ENCODE data around the gene KRT84. TPM values are rescaled to one million over a fixed set of nuclear protein-coding genes. Genes with fewer than 3 reads are reported as not detected.

KRT84 gene
- total and polyA plus RNA-seq, 2 of the 4 experiments (the other 2 are of a cell fraction): not detected

GRCh38 chr12:52362118-52362726 lies 23.2 kb downstream of the KRT84 start:
- TF ChIP-seq NFE2L2 (IDR thresholded peaks at IDR 0.05; ENCODE audit: low read depth, low read length) (no peak), MAZ (IDR thresholded peaks at IDR 0.05; ENCODE audit: borderline replicate concordance, low read depth, low read length) (no peak), ELK1 (IDR thresholded peaks at IDR 0.05; ENCODE audit: borderline replicate concordance, low read depth, low read length) (no peak), FOS (IDR thresholded peaks at IDR 0.05; ENCODE audit: low read depth, low read length) (no peak), CHD1 (IDR thresholded peaks at IDR 0.05; ENCODE audit: low read depth, low read length) (no peak), SMC3 (IDR thresholded peaks at IDR 0.05; ENCODE audit: low read depth, low read length) (no peak), RFX5 (IDR thresholded peaks at IDR 0.05; ENCODE audit: low read depth, low read length) (no peak), MAFK (IDR thresholded peaks at IDR 0.05; ENCODE audit: low read depth, low read length) (no peak), RAD21 (IDR thresholded peaks at IDR 0.05; ENCODE audit: low read length) (no peak), MXI1 (IDR thresholded peaks at IDR 0.05; ENCODE audit: borderline replicate concordance, low read depth, low read length) (no peak), BHLHE40 (IDR thresholded peaks at IDR 0.05; ENCODE audit: low read depth, low read length) (no peak), CEBPB (IDR thresholded peaks at IDR 0.05; ENCODE audit: low read depth, low read length) (no peak), USF2 (IDR thresholded peaks at IDR 0.05; ENCODE audit: low read depth, low read length) (no peak)
- Histone ChIP-seq H2BK20ac (ENCODE audit: low read depth, low read length) (no peak overlapping the region), H2BK120ac (ENCODE audit: low read depth, low read length) (no peak overlapping the region), H3K14ac (replicated peaks; ENCODE audit: low read depth, low read length) (no peak overlapping the region), H3K36me3 (ENCODE audit: control insufficient read depth, insufficient read depth, low read length) (no peaks in the 10 kb centered on the region), H2AFZ (replicated peaks; ENCODE audit: low read length, poor library complexity) (no peak overlapping the region), H3K9ac (ENCODE audit: low read depth, low read length) (no peak overlapping the region), H3K9me1 (ENCODE audit: insufficient read depth, low read length) (peaks cover 3% of the 10 kb centered on the region; the same call in 1 of the 2 replicates), H2AK9ac (replicated peaks; ENCODE audit: low read depth, low read length, poor library complexity) (no peak overlapping the region), H4K20me1 (ENCODE audit: insufficient read depth, low read length) (no peaks in the 10 kb centered on the region), H3K4ac (ENCODE audit: low read depth, low read length) (no peak overlapping the region), H3K4me3 (ENCODE audit: insufficient read depth, low read depth, low read length) (no peak overlapping the region), H3K27ac (ENCODE audit: insufficient read depth, low read length) (no peak overlapping the region), H3K4me1 (ENCODE audit: control insufficient read depth, insufficient read depth, low read length) (no peaks in the 10 kb centered on the region), H2BK5ac (ENCODE audit: low read depth, low read length, poor library complexity, severe bottlenecking) (no peak overlapping the region), H3K56ac (ENCODE audit: extremely low read depth, insufficient read depth, low read length) (no peak overlapping the region), H3K79me1 (ENCODE audit: low read depth in 1 of 2, low read length in 2 of 2) (no peaks in the 10 kb centered on the region), H3K4me2 (ENCODE audit: low read depth, low read length) (no peak overlapping the region), H4K91ac (ENCODE audit: insufficient read depth, low read depth, low read length) (no peak overlapping the region), H3K9me3 (ENCODE audit: control insufficient read depth, insufficient read depth, low read length) (no peaks in the 10 kb centered on the region), H3K23ac (ENCODE audit: low read depth, low read length) (no peak overlapping the region), H2BK15ac (ENCODE audit: low read depth, low read length) (no peak overlapping the region), H3K18ac (ENCODE audit: low read depth, low read length) (no peak overlapping the region), H4K8ac (ENCODE audit: low read depth in 2 of 2, low read length in 2 of 2) (no peak overlapping the region), H4K5ac (ENCODE audit: low read depth, low read length) (no peak overlapping the region), H3K27me3 (ENCODE audit: control insufficient read depth, insufficient read depth, low read length) (peaks cover 53% of the 10 kb centered on the region), H2AK5ac (ENCODE audit: low read depth, low read length) (no peak overlapping the region)
- CTCF ChIA-PET: interaction anchor here (0.9 to 1.4 kb wide), 2 partner anchors 10 to 34 kb away, joined by 3 to 9 read pairs; no protein-coding TSS in a partner anchor
- intact Hi-C loops (cut with micrococcal nuclease): no loop called here
- dilution Hi-C loops (cut with HindIII; ENCODE audit: low sequenced_read_pairs, unreplicated experiment): no loop called here
- in situ Hi-C loops (cut with MboI; ENCODE audit: low sequenced_read_pairs): no loop called here
- 90% methylated on average over 2 of the region's 11 CpGs; no CpG with 5 or more reads in 1 of the 2 experiments for WGBS, 2 experiments (ENCODE audit: extremely low coverage in 2 of 2, insufficient read length in 1 of 2)
- DNase-seq (no peak), ATAC-seq (ENCODE audit: low read depth) (no peak)
- POLR2A ChIA-PET (ENCODE audit: unreplicated experiment): no interaction called here
- BruUV-seq (replicated peaks): no TSS peak
